Activated gamma-delta T cell (primary cell): ENCODE results near the gene PEBP1.

Experiments used
- DNase-seq: peaks from one replicate; lab custom pipeline; 2025; lab: John Stamatoyannopoulos, UW

The PEBP1 gene

GRCh38 chr12:118193958-118194357 lies 58.0 kb downstream of the PEBP1 start:
- no peak for DNase-seq
